GM18909 (cell line): ENCODE results near the gene MEGF8.
A peak's percentile ranks its signal among the peaks of the same experiment; 100 is the strongest.

Experiments used
- ATAC-seq: cut with Tn5 transposase; IDR thresholded peaks from one replicate; pipeline ENCODE4 v1.9.1; 2021; ENCODE audit warnings: mild to moderate bottlenecking; ENCODE audit not compliant: unreplicated experiment, poor library complexity

The MEGF8 gene, protein sequence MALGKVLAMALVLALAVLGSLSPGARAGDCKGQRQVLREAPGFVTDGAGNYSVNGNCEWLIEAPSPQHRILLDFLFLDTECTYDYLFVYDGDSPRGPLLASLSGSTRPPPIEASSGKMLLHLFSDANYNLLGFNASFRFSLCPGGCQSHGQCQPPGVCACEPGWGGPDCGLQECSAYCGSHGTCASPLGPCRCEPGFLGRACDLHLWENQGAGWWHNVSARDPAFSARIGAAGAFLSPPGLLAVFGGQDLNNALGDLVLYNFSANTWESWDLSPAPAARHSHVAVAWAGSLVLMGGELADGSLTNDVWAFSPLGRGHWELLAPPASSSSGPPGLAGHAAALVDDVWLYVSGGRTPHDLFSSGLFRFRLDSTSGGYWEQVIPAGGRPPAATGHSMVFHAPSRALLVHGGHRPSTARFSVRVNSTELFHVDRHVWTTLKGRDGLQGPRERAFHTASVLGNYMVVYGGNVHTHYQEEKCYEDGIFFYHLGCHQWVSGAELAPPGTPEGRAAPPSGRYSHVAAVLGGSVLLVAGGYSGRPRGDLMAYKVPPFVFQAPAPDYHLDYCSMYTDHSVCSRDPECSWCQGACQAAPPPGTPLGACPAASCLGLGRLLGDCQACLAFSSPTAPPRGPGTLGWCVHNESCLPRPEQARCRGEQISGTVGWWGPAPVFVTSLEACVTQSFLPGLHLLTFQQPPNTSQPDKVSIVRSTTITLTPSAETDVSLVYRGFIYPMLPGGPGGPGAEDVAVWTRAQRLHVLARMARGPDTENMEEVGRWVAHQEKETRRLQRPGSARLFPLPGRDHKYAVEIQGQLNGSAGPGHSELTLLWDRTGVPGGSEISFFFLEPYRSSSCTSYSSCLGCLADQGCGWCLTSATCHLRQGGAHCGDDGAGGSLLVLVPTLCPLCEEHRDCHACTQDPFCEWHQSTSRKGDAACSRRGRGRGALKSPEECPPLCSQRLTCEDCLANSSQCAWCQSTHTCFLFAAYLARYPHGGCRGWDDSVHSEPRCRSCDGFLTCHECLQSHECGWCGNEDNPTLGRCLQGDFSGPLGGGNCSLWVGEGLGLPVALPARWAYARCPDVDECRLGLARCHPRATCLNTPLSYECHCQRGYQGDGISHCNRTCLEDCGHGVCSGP (N-terminal part only)

DNA sequence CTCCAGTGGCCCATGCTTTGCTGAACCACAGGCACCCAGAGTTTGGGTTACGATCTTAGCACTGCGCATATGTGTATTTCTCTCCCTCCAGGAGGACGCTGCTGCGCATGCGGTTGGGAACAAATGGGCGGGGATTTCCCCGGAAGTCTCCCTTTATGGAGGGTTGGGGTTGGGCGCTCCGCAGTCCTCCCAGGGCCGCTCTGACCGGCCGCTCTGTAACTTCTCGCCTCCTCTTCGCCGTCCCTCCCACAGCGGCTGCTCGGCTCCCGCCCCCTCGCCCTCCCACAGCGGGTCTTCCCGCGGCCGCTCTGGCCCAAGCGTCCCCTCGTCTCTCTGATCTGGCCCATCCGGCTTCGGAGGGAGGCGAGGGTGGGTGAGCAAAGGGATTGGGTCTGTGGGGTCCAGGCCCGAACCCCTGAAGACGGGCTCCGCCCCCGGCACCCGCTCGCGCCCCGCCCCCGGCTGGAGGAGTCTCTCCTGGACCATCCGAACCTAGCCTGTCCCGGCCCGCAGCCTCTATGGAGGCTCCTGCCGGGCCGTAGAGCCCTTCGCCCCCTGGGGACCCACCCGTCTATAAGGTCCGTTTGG, at the start of gene MEGF8:
Gene MEGF8 (plus strand): TSS at position 328 of the 588 bp plus-strand sequence. CDS start 609 bp downstream, outside the sequence.
- ATAC-seq = peak; percentile 92

DNA sequence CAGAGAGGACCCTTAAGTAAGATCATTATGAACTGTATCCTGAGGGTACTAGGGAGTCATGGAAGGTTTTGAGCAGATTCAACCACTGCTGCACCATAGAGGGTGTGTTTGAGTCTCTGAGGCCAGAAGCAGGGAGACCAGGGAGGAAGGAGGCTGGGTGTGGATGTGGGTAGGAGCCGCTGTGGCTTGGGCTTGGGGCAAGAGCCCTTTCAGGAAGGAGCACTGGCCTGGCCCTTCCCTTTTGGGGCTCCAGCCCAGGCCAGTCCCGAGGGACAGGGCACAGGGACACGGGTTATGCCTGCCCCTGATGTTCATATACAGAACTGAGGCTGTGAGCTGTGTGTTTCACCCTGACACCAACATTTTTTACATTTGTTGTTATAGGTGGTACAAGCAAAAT, 49.2 kb upstream of the MEGF8 start:
- no peak for ATAC-seq

DNA sequence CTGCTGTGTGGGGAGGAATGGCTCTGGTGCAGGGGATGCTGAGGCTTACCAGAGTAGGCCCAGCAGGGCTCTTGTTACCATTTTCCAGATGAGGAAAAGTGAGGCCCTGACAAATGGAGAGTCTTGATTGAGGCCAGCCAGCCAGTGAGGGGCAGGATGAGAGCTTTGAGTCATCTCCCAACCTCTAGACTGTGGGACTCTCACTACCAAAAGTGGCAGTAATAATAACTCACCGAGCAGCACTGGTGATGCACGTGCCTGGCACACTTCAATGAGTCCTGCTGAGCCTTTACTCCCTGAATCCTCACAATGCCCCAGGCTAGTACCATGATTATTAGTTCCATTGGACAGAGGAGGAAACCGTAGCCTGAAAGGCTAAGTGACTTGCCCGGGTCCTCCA, 48.6 kb upstream of the MEGF8 start:
- ATAC-seq = no peak

DNA sequence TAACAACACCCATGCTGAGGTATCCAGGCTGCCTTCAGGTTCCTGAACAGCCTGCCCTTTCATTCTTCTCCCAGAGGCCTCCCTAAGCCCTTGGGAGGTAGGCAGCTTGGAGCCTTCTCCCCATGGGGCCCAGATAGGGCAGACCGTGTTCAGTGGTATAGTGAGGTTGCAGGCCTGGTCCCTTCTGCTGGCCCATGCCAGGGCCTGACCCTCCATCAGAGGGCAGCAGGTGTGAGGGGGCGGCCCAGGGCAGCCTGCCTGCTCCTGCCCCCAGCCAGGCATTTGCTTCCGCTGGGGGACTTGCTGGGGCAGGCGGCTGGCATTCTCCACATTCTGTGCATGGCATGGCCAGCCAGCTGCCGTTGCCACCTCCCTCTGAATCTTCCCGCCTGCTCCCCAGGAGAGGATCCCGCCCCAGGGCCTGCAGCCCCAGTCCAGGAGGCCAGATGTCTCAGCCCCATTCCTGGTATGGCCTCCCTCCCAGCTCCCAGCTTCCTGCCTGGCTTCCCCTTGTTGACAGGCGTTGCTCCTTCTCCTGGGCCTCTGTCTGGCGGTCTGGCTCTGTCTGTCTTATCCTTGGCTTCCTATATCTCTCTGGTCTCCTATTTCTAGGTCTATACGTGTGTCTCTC, 47.5 kb upstream of the MEGF8 start:
- ATAC-seq = no peak

DNA sequence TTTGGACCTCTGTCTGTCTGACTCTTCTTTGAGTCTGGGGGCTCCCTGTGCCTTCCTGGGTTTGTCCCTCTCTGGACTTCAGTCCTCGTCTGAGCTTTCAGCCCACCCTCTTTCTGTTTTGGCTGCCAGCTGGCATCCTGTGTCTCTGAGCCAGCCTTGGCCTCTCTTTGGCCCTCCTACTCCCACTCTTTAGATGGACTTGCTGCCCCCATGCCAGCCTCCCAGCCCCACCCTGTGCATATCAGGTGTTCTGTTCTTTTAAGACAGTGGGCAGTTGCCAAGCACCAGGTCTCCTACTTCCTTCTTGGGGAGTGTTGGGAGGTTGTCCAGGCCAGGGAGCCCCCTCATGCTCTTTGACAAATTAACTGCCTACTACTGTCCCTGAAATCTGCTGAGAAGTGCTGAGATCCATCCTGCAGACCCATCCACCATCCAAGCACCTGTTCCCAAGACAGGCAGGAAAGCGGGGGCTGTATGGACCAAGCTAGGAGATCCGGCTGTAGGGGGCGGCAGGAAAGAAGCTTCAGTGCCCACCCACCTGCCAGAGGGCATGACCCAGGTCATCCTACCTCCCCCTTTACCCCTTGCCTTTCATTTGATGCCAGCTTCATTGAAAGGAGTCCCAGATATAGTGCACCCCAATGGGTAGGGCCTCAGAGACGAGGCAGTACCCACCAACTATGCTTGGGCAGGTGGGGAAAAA, 46.8 kb upstream of the MEGF8 start:
- no peak for ATAC-seq

DNA sequence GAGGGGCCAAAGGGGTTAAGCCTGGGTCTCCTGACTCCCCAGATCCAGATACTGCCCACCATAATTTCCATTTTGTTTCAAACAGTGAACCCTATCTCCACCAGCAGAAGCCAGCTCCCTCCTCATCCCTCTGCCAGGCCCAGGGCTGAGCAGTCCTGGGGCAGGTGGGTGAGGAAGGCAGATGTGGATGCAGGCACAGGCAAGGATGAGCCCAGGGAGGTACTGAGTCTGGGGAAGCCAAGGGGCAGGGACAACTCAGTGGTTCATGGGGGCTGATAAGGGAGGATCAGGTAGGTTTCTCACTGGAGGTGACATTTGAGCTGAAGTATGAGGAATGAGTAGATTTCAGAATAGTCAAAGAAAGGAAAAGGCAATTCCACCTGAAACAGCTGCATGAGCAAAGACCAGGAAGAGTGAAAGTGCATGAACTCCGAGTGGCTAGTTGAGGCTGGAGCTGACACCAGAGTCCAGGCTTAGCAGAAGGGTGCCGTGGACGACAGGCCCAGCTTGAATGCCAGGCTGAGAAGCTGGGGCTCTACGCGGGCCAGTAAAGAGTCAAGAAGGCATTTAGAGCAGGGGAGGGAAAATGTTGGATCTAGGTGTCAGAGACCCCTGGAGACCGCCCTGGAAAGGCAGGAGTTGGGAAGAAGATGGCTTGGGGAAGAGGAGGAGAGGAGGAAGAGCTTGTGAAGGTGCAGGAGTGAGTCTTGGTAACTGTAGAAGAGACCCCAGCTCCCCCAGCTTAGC, 46.1 kb upstream of the MEGF8 start:
- no peak for ATAC-seq

DNA sequence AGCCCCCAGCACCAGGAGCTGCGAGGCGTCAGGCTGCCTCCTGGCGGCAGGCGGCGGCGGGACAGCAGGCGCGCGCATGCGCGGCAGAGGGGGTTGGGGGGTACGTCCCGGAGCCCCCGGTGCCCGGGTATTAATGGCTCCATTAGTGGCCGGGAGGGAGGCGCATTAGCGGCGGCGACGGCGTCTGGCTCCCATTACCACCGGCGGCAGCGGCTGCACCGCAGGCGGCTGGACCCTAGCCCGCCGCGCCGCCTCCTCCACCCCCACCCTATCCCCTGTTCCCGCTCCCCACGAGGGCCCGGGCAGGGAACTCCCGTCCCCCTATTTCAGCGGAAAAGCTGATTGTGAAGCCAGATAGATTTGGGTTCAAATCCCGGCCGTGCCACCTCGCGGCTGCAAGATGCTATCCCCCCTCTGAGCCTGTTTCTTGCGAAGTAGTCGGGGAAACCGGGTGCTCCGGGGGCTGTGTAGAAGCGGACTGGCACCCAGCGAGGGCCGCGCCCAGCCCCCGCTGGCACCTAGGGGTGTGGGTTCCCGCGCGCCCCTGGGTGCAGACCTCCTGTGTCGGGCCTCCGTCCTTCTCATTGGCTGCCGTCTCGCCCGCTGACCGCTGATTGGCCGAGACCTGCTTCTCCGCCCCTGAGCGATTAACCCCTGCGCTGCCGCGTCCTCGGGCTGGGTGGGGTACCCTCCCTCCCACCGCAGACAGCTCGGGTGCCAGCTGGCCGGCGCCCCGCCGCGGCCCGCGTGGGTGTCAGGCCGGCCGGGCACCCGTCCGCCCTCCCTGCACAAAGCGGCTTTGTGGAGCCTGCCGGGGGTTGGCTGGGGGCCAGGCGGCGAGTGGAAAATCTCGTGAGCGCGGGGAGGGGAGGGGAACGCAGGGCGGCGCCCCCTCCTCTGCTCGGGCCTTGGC, 45.3 kb upstream of the MEGF8 start:
- peak; percentile 36 for ATAC-seq

DNA sequence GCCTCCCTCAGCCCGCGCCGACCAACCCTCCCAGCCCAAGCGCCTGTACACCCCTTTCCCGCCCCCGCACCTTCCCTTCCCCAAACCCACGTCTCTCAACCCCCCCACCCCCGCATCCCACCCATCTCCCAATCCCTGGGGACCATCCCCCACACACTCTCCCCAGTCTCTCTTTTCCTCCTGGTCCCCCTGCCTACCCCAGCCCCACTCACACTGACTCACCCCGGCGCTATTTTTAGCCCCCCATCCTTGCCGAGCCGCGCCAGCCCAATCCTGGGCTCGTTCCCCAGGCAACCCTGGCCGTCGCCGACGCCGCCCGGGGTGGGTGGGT, 44.7 kb upstream of the MEGF8 start:
- ATAC-seq = no peak

DNA sequence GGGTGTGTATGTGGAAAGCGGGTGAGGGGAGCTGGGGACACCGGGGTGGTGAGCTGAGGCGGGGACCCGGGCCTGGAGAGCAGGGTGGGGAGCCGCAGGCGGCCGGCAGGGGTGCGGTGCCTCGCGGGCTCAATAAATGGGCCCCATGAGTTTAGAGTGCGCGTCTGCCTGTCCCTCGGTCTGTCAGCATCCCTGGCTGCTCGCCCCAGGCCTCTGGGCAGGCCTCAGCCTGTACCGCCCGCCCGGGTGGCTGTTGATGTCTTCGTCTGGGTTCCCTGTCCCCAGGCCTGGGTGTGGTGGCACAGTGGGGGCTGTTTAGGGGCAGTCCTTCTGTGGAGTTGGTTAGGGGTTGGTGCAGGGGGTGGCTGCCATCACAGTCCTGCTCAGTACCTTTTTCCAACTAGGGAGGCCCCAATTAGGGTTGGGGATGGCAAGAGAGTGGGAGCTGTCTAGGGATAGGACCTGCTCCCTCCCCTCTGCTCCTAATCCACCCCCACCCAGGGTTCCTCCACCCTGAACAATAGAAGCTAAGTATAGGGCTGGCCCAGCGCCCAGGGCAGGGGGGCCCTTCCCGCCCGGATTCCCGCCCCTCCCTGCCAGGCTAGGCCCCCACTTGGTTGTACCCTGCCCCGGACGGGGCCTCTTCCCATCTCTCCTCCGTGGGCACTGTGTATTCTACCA, 44.1 kb upstream of the MEGF8 start:
- no peak for ATAC-seq

DNA sequence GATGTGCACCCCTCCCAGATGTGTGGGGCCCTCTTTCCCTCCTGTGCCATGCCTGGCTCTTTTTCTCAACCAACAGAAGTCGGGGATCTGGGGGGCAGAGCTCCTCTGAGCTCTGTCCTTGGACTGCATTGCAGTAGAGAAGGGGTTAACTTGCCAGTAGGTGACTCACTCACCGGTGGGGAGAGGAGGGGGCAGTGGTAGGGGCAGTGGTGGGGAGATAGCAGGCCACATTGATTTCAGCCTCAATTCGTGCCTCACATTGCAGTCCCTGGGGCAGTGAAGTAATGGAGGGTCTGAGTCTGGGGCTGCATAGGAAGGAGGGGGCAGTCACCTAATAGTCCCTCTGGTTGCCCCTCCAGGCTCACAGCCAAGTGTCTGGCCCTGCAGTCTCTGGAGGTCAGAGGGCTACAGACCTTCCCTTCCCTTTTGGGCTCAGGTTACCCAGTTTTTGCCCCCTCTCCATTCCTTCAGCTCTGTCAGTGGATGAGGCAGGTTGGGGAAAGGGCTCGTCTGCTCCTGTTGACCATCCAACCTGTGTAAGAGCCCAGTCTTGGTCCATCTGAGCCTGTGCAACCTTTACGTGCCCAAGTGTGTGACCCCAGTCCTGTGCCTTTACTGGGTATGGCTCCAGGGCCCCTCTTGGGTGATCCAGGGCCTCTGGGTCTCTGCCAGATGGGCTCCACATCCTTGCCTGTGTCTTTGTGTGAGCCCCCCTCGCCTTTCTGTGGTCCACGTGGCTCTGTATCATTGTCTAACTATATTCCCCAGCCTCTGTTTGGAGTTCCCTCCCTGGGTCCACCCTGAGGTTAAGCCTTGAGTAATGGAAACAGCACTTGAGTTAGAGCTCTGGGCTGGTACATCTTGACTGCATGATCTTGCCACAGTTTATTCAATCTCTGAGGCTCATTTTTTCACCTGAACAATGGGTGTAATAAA, 43.3 kb upstream of the MEGF8 start:
- no peak for ATAC-seq

DNA sequence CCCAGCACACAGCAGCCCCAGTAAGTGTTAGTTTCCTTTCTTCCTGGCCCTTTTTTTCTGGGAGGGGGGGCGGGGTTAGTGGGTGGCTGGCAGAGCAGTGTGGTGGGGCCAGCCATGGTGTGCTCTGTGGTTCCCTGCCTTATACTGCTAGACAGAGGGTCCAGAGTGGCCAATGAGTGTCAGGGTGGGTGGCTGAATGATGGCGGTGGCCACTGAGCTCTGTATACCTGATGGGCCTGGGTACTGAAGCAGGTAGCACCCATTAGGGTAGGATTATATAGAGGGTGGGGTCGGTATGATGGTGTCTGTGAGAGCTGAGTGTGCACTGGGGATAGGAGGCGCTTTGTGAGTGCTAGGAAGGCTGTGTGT, 42.6 kb upstream of the MEGF8 start:
- no peak for ATAC-seq

DNA sequence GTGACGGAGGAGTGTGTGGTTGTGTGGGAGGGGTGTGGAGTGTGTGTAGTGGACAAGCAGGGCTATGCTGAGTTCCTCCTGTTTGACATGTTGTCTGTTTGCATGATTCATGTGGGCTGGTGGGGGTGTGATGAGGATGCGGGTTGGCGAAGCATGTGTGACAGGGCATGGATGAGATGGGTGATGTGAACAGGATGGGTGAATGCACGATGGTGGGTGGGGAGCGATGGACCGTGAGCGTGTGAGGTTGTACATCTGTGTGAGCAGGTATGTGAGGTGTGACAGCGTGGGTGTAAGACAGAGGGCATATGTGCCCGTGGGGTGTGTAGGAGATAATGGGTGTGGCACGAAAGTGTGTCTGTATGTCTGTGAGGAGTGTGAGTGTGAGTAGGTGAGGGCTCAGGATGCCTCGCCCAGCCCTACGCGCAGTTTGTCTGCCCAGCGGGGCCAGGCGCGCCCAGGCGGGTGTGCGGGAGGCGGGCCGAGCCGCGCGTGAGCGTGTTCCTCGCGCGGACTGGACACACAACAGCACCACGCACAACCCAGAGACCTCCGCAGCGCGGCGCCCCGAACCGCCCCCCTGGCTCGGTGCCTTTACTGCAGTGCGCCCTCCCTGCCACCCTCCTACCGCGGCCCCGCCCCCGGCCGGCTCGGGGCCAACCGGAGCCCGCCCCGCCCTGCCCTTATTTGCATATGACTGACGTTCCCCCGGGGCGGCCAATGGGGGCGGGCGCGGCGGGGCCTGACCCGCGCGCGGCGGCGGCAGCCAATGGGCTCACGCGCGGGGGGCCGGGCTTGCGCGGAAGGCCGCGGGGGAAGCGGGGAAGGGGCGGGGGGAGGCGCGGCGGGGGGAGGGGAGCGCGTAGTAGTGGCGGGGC, 42.0 kb upstream of the MEGF8 start:
- ATAC-seq = peak; percentile 50

DNA sequence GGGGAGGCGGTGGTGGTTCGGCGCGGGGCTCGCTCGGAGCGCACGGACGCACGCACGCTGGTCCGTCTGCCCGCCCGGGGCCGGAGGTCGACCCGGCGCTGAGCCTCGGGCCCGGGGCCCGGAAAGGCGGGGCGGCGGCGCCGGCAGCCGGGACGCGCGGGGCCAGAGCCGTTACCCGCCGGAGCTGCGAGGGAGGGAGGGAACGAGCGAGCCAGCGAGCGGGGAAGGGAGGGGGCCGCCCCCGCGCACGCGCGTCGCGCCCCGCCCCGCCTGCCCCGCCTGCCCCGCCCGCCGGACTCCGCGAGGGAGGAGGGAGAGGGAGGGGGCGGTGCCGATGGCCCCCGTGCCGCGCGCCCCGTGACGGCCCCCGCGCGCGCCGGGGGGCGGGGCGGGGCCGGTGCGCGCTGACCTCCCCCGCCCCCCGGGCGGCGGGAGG, 41.4 kb upstream of the MEGF8 start:
- ATAC-seq = peak; percentile 36

DNA sequence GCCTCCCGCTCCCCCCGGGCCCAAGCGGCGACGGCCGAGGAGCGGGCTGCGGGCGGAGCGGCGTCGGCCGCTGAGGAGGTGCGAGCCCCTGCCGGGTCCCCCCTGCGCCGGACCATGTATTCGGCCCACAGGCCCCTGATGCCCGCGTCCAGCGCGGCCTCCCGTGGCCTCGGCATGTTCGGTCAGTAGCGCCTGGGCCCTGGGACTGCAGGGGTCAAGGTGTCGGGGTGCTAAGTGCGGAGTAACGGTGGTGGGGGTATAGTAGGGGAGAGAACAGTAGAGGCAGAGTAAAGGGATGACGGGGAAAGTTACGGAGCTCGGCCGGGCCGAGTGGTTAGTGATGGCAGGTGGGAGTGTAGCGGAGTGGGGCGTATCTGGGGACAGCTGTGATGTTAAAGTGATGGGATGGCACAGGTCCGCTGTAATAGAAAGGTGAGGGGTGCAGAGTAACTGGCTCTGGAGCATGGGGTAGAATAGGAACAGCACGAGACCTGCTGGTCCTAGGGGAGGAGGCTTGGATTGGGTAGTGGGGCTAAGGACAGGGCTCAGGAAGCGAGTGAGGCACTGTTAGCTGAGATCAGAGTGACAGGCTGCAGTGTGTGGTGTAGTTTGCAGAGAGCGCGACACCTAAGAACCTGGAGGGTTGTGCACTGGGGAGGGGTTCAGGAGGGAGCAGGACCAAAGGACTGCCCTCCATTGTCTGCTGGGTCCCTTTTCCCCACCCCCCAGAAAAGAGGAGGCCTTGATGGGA, 40.7 kb upstream of the MEGF8 start:
- ATAC-seq = peak; percentile 2

DNA sequence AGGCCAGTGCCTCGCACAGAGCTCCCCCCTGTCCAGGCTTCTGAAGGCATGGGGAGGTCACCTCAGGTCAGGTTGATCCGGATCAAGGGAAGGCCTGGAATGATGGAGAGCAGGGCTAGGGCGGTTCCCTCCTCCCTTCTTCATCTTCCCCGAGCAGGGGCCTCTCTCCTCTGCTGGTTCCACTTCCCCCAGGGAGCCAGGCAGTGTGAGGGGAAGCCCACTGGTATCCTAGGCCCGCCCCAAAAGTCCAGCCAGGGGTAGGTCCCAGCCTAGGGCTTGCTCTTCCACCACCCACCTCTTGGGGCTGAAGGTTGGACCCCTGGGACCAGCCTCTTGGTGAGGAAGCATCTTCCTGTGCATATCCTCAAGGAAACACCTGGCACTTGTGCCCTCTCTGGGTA, 39.9 kb upstream of the MEGF8 start:
- ATAC-seq = no peak
